Measurements from ENCODE around the gene FGF14.
"Not testable (repeated sequence)": the region's sequence is repeated elsewhere in the genome, so short reads cannot be mapped to it uniquely, and the experiment has no call there.

The FGF14 gene

GRCh38 chr13:102033386-102033785 lies 368.5 kb downstream of the FGF14 start:
- no peak for DNase-seq

GRCh38 chr13:102028868-102029267 lies 373.0 kb downstream of the FGF14 start:
- no peak for DNase-seq

- no peak for DNase-seq
Observed at GRCh38 chr13:102028206-102028605, 373.6 kb downstream of the FGF14 start.

GRCh38 chr13:102021777-102022176 lies 380.1 kb downstream of the FGF14 start:
- DNase-seq, result no peak

- no peak for DNase-seq
Observed at GRCh38 chr13:102020611-102021216, 381.1 kb downstream of the FGF14 start.

- no peak for DNase-seq
Observed at GRCh38 chr13:102018716-102019115, 383.1 kb downstream of the FGF14 start.

GRCh38 chr13:102017248-102017647 lies 384.6 kb downstream of the FGF14 start:
- DNase-seq, result no peak

GRCh38 chr13:102012299-102013293 lies 389.3 kb downstream of the FGF14 start:
- no peak for DNase-seq

- not testable (repeated sequence) for DNase-seq
Observed at GRCh38 chr13:102011455-102011854, 390.4 kb downstream of the FGF14 start.

GRCh38 chr13:102003848-102004570 lies 397.8 kb downstream of the FGF14 start:
- DNase-seq, result no peak

GRCh38 chr13:102002287-102002686 lies 399.6 kb downstream of the FGF14 start:
- DNase-seq, result no peak

GRCh38 chr13:102000764-102001163 lies 401.1 kb downstream of the FGF14 start:
- DNase-seq, result no peak

GRCh38 chr13:101998129-101998528 lies 403.7 kb downstream of the FGF14 start:
- DNase-seq, result no peak

GRCh38 chr13:101996954-101997353 lies 404.9 kb downstream of the FGF14 start:
- no peak for DNase-seq

- DNase-seq, result no peak
Observed at GRCh38 chr13:101989798-101990350, 412.0 kb downstream of the FGF14 start.

- DNase-seq, result no peak
Observed at GRCh38 chr13:101988140-101988539, 413.7 kb downstream of the FGF14 start.

GRCh38 chr13:101986316-101986715 lies 415.5 kb downstream of the FGF14 start:
- DNase-seq, result no peak

- DNase-seq, result no peak
Observed at GRCh38 chr13:101985321-101985720, 416.5 kb downstream of the FGF14 start.

- DNase-seq, result no peak
Observed at GRCh38 chr13:101982903-101983302, 418.9 kb downstream of the FGF14 start.

- no peak for DNase-seq
Observed at GRCh38 chr13:101979825-101980224, 422.0 kb downstream of the FGF14 start.

- DNase-seq, result no peak
Observed at GRCh38 chr13:101978552-101979315, 423.1 kb downstream of the FGF14 start.

GRCh38 chr13:101977475-101977874 lies 424.4 kb downstream of the FGF14 start:
- DNase-seq, result no peak
